BE2C (cell line): ENCODE results near the gene WDR31.
A peak's percentile ranks its signal among the peaks of the same experiment; 100 is the strongest.
"Not testable (repeated sequence)": the region's sequence is repeated elsewhere in the genome, so short reads cannot be mapped to it uniquely, and the experiment has no call there.

Experiments
- DNase-seq: peaks from one replicate; pipeline ENCODE4 v3.0.0-alpha.2; 2020
- H3K27me3 ChIP-seq: fragments of 250-450 bp; sonication (Bioruptor Pico); 2 replicates; pipeline ENCODE4 v1.5.1; 2020; ENCODE audit warnings: mild to moderate bottlenecking
- H3K36me3 ChIP-seq: fragments of 250-450 bp; sonication (Bioruptor Pico); 2 replicates; pipeline ENCODE4 v1.5.1; 2020; ENCODE audit warnings: mild to moderate bottlenecking
- H3K4me1 ChIP-seq: fragments of 250-450 bp; sonication (Bioruptor Pico); 2 replicates; pipeline ENCODE4 v1.5.1; 2020
- H3K4me3 ChIP-seq: 2 replicates; pipeline ENCODE4 v1.5.1; 2011; ENCODE audit warnings: low read depth, low read length
- H3K9me3 ChIP-seq: fragments of 250-450 bp; sonication (Bioruptor Pico); 2 replicates; pipeline ENCODE4 v1.5.1; 2020
- CTCF ChIP-seq: IDR thresholded peaks from 2 replicates; pipeline ENCODE4 v1.5.1; 2012; ENCODE audit warnings: mild to moderate bottlenecking, low read depth, low read length

Gene WDR31

GRCh38 chr9:113381909-113382411 is 41.9 kb upstream of the WDR31 start:
- Histone ChIP-seq H3K9me3 (no peaks in the 10 kb centered on the region), H3K4me3 (no peak overlapping the region), H3K4me1 (no peaks in the 10 kb centered on the region), H3K27me3 (no peaks in the 10 kb centered on the region), H3K36me3 (peaks cover under 1% of the 10 kb centered on the region; the same call in 1 of the 2 replicates)
- DNase-seq = no peak
- no peak for TF ChIP-seq CTCF

- DNase-seq, H3K4me1 ChIP-seq, H3K4me3 ChIP-seq: not testable (repeated sequence)
These were observed 41.4 kb upstream of the WDR31 start for GRCh38 chr9:113381441-113381840.

GRCh38 chr9:113380869-113381378 is 40.8 kb upstream of the WDR31 start:
- no peak for DNase-seq
- H3K4me1 ChIP-seq = no peaks in the 10 kb centered on the region
- H3K36me3 ChIP-seq = no peaks in the 10 kb centered on the region

More at GRCh38 chr9:113381441-113381840, 41.4 kb upstream of the WDR31 start:
- not testable (repeated sequence) for H3K27me3 ChIP-seq, H3K9me3 ChIP-seq, H3K36me3 ChIP-seq

GRCh38 chr9:113379829-113380210 is 39.7 kb upstream of the WDR31 start:
- not testable (repeated sequence) for H3K9me3 ChIP-seq, H3K4me3 ChIP-seq, H3K27me3 ChIP-seq, H3K4me1 ChIP-seq, H3K36me3 ChIP-seq, DNase-seq

More at GRCh38 chr9:113380869-113381378, 40.8 kb upstream of the WDR31 start:
- Histone ChIP-seq H3K27me3 (no peaks in the 10 kb centered on the region), H3K4me3 (no peak overlapping the region), H3K9me3 (no peaks in the 10 kb centered on the region)
- no peak for TF ChIP-seq CTCF

- not testable (repeated sequence) for H3K27me3 ChIP-seq, H3K4me3 ChIP-seq, H3K4me1 ChIP-seq, H3K9me3 ChIP-seq, H3K36me3 ChIP-seq, DNase-seq
These were observed 39.2 kb upstream of the WDR31 start for GRCh38 chr9:113379094-113379828.

- no peaks in the 10 kb centered on the region for H3K4me1 ChIP-seq
- H3K4me3 ChIP-seq = peak within 1 kb of the TSS; percentile 80
- peak; percentile 75 for DNase-seq
- no peaks in the 10 kb centered on the region for H3K9me3 ChIP-seq
- no peak for TF ChIP-seq CTCF
- no peaks in the 10 kb centered on the region for H3K36me3 ChIP-seq
- H3K27me3 ChIP-seq = no peaks in the 10 kb centered on the region
These were observed 36.8 kb upstream of the WDR31 start, which contains the start of gene HDHD3 for GRCh38 chr9:113376634-113377567. Gene HDHD3 (minus strand): TSS chr9:113376986. CDS start chr9:113374354, 2,632 bp downstream.

GRCh38 chr9:113375057-113376023 is 35.3 kb upstream of the WDR31 start:
- Histone ChIP-seq H3K36me3 (no peaks in the 10 kb centered on the region), H3K27me3 (no peaks in the 10 kb centered on the region), H3K4me3 (no peak overlapping the region), H3K9me3 (no peaks in the 10 kb centered on the region), H3K4me1 (no peaks in the 10 kb centered on the region)
- TF ChIP-seq CTCF = no peak
- no peak for DNase-seq
